Transverse colon (tissue), 4 donors: Measurements from ENCODE around the gene GMDS. TPM values are rescaled to one million over a fixed set of nuclear protein-coding genes. Genes with fewer than 3 reads are reported as not detected.

Source experiments
- DNase-seq: peaks from one replicate; pipeline ENCODE4 v3.0.0-alpha.2; 2019
- H3K27ac ChIP-seq, 4 donors: fragments of 200-600 bp; sonication (generic); 2 replicates each; pipeline ENCODE4 v1.5.1; 2016 to 2018; ENCODE audit warnings: inconsistent platforms in 4 of 4
- H3K27me3 ChIP-seq: fragments of 200-600 bp; sonication (generic); 2 replicates; pipeline ENCODE4 v1.5.1; 2017; ENCODE audit warnings: inconsistent platforms
- H3K36me3 ChIP-seq, 4 donors: fragments of 200-600 bp; sonication (generic); 2 replicates each; pipeline ENCODE4 v1.5.1; 2017 to 2019; ENCODE audit warnings: inconsistent platforms in 4 of 4
- H3K4me1 ChIP-seq, 4 donors: fragments of 200-600 bp; sonication (generic); 2 replicates each; pipeline ENCODE4 v1.5.1; 2017 to 2020; ENCODE audit warnings: inconsistent platforms in 4 of 4
- H3K4me3 ChIP-seq, 4 donors: fragments of 200-600 bp; sonication (generic); 1 replicate in 1 of 4; 2 replicates in 3 of 4; pipeline versions ENCODE4 v1.5.1 to v1.6.1; 2017 to 2019; ENCODE audit warnings: inconsistent platforms in 4 of 4
- H3K9me3 ChIP-seq, 2 donors: fragments of 200-600 bp; sonication (generic); 2 replicates each; pipeline ENCODE4 v1.5.1; 2017 to 2019; ENCODE audit warnings: inconsistent platforms in 2 of 2
- CTCF ChIP-seq, 5 experiments: fragments of 200-600 bp in 3 of 5; fragments of 450-650 bp in 2 of 5; sonication (generic) in 3 of 5; IDR thresholded peaks; 1 replicate in 2 of 5; 2 replicates in 3 of 5; pipeline ENCODE4 v1.5.1; 2016 to 2017; ENCODE audit warnings: antibody characterized with exemption in 5 of 5, inconsistent platforms in 3 of 5, mild to moderate bottlenecking in 2 of 5, moderate library complexity in 1 of 5
- EP300 ChIP-seq: sonication (generic); formaldehyde crosslinking; IDR thresholded peaks from one replicate; pipeline ENCODE4 v1.6.1; 2017; ENCODE audit warnings: antibody characterized with exemption, low read depth
- POLR2A ChIP-seq: fragments of 450-650 bp; IDR thresholded peaks from one replicate; pipeline ENCODE4 v1.6.1; 2016; ENCODE audit warnings: antibody characterized with exemption, mild to moderate bottlenecking, moderate library complexity
- POLR2AphosphoS5 ChIP-seq, 3 donors: sonication (generic); formaldehyde crosslinking; IDR thresholded peaks; one replicate each; pipeline ENCODE4 v1.6.1; 2016; ENCODE audit warnings: antibody characterized with exemption in 3 of 3
- WGBS, 2 donors: methylation state at CpG; one replicate each; pipeline ENCODE4 v1.1.5; 2018; ENCODE audit warnings: low coverage in 1 of 2; 5-methylcytosine and 5-hydroxymethylcytosine counted together
- in situ Hi-C, 4 donors: fragments of 200-750 bp; cut with MboI; loops; one replicate each; pipeline versions ENCODE4 v1.15.0 to v1.15.1; 2017; ENCODE audit warnings: low sequenced_read_pairs in 3 of 4, low pct_ligation_motif_present in 1 of 4, low pct_unique_long_range_greater_than_20kb in 1 of 4
- intact Hi-C: fragments of 100-400 bp; cut with DNase I; formaldehyde crosslinking; loops from one replicate; pipeline ENCODE4 v1.15.1; 2023; ENCODE audit warnings: low total_unique reads
- total RNA-seq, 4 donors: library from RNA; depleted of rRNA; stranded (reverse); fragments of >200 nt; gene quantifications; one replicate each; pipeline ENCODE4 v1.1.0, GENCODE V29; 2016

The GMDS gene
- total RNA-seq, 4 donors from 2014 or later = 66.2 to 546 (median 102) TPM

- no peaks in the 10 kb centered on the region for H3K27me3 ChIP-seq
- no peak overlapping the region for H3K27ac ChIP-seq
- H3K4me3 ChIP-seq = no peak overlapping the region
- no peaks in the 10 kb centered on the region for H3K4me1 ChIP-seq
- WGBS, 2 donors = 42 to 60% methylated on average over 4 to 7 of the region's 7 CpGs
- in situ Hi-C loops = no loop called here
- DNase-seq = no peak
- H3K36me3 ChIP-seq = no peaks in the 10 kb centered on the region
- no peaks in the 10 kb centered on the region for H3K9me3 ChIP-seq
- no peak for TF ChIP-seq EP300
- intact Hi-C loops = no loop called here
Observed at GRCh38 chr6:2086326-2086965, 159.0 kb downstream of the GMDS start.

GRCh38 chr6:2085657-2086056 is 159.7 kb downstream of the GMDS start:
- intact Hi-C loops = no loop called here
- Histone ChIP-seq H3K4me3 (no peak overlapping the region), H3K27me3 (no peaks in the 10 kb centered on the region)

GRCh38 chr6:2081155-2082138 is 164.0 kb downstream of the GMDS start:
- WGBS, 2 donors = 81 to 84% methylated on average over 5 to 9 of the region's 9 CpGs
- TF ChIP-seq POLR2A = no peak
- no peak for TF ChIP-seq EP300
- no peak for TF ChIP-seq CTCF (IDR thresholded peaks at IDR 0.05)
- TF ChIP-seq POLR2AphosphoS5 (IDR thresholded peaks at IDR 0.05) = no peak
- H3K4me3 ChIP-seq = no peak overlapping the region
- no peaks in the 10 kb centered on the region for H3K4me1 ChIP-seq
- H3K27me3 ChIP-seq = no peaks in the 10 kb centered on the region
- in situ Hi-C loops (no loop called here), intact Hi-C loops (no loop called here)
- H3K9me3 ChIP-seq = peaks cover 0 to 7% of the 10 kb centered on the region in 2 donors
- no peaks in the 10 kb centered on the region for H3K36me3 ChIP-seq
- DNase-seq = no peak
- H3K27ac ChIP-seq = no peak overlapping the region

More at GRCh38 chr6:2085657-2086056, 159.7 kb downstream of the GMDS start:
- Histone ChIP-seq H3K4me1 (no peaks in the 10 kb centered on the region), H3K9me3 (no peaks in the 10 kb centered on the region), H3K36me3 (no peaks in the 10 kb centered on the region), H3K27ac (no peak overlapping the region)
- in situ Hi-C loops = no loop called here
- WGBS, 2 donors = 75 to 86% methylated on average over 3 to 4 of the region's 4 CpGs
- DNase-seq = no peak
- TF ChIP-seq CTCF (IDR thresholded peaks at IDR 0.05) (no peak), EP300 (no peak), POLR2AphosphoS5 (IDR thresholded peaks at IDR 0.05) (no peak), POLR2A (no peak)

- Histone ChIP-seq H3K4me3 (no peak overlapping the region), H3K27me3 (no peaks in the 10 kb centered on the region), H3K27ac (no peak overlapping the region), H3K9me3 (peaks cover 0 to 7% of the 10 kb centered on the region in 2 donors), H3K4me1 (no peaks in the 10 kb centered on the region), H3K36me3 (no peaks in the 10 kb centered on the region)
- in situ Hi-C loops = no loop called here
- DNase-seq = no peak
- TF ChIP-seq POLR2AphosphoS5 (IDR thresholded peaks at IDR 0.05) = no peak
- TF ChIP-seq POLR2A = no peak
- no peak for TF ChIP-seq EP300
- TF ChIP-seq CTCF (IDR thresholded peaks at IDR 0.05) = no peak
- WGBS, 2 donors = 63 to 86% methylated on average over 1 of the region's 1 CpG
- intact Hi-C loops = no loop called here
Observed at GRCh38 chr6:2078888-2079287, 166.5 kb downstream of the GMDS start.
